GM19328 (cell line): ENCODE results near the gene OR1F1.
"Not testable (repeated sequence)": the region's sequence is repeated elsewhere in the genome, so short reads cannot be mapped to it uniquely, and the experiment has no call there.

Experiments
- ATAC-seq: cut with Tn5 transposase; IDR thresholded peaks from one replicate; pipeline ENCODE4 v1.9.1; 2021; ENCODE audit warnings: mild to moderate bottlenecking, moderate library complexity; ENCODE audit not compliant: unreplicated experiment

The OR1F1 gene

GRCh38 chr16:3187798-3188674 is at the start of gene OR1F1:
Gene OR1F1, plus strand, starts transcription at chr16:3188204.
- no peak for ATAC-seq

- ATAC-seq, result no peak
These were observed 49.7 kb upstream of the OR1F1 start for GRCh38 chr16:3138342-3138741.

- no peak for ATAC-seq
These were observed 49.1 kb upstream of the OR1F1 start for GRCh38 chr16:3138823-3139426.

- not testable (repeated sequence) for ATAC-seq
These were observed 48.4 kb upstream of the OR1F1 start for GRCh38 chr16:3139561-3139960.

GRCh38 chr16:3140603-3141427 is 47.2 kb upstream of the OR1F1 start:
- no peak for ATAC-seq

GRCh38 chr16:3141781-3142311 is 46.2 kb upstream of the OR1F1 start:
- no peak for ATAC-seq

GRCh38 chr16:3142327-3142726 is 45.7 kb upstream of the OR1F1 start:
- no peak for ATAC-seq

- ATAC-seq, result no peak
These were observed 45.2 kb upstream of the OR1F1 start for GRCh38 chr16:3142770-3143169.

- no peak for ATAC-seq
These were observed 44.8 kb upstream of the OR1F1 start for GRCh38 chr16:3143189-3143588.

GRCh38 chr16:3143598-3144320 is 44.2 kb upstream of the OR1F1 start:
- ATAC-seq, result no peak

GRCh38 chr16:3144321-3144983 is 43.6 kb upstream of the OR1F1 start:
- ATAC-seq, result no peak

- no peak for ATAC-seq
These were observed 42.9 kb upstream of the OR1F1 start for GRCh38 chr16:3145151-3145550.

- no peak for ATAC-seq
These were observed 42.3 kb upstream of the OR1F1 start for GRCh38 chr16:3145660-3146059.

GRCh38 chr16:3147046-3147756 is 40.8 kb upstream of the OR1F1 start:
- no peak for ATAC-seq

GRCh38 chr16:3147757-3148104 is 40.3 kb upstream of the OR1F1 start:
- no peak for ATAC-seq

- ATAC-seq, result no peak
These were observed 39.5 kb upstream of the OR1F1 start for GRCh38 chr16:3148256-3149192.

GRCh38 chr16:3149193-3149530 is 38.8 kb upstream of the OR1F1 start:
- no peak for ATAC-seq

- ATAC-seq, result no peak
These were observed 38.2 kb upstream of the OR1F1 start for GRCh38 chr16:3149630-3150345.
